ENCODE measurements around the gene ZNF610. TPM values are rescaled to one million over a fixed set of nuclear protein-coding genes. Genes with fewer than 3 reads are reported as not detected.
"Not testable (repeated sequence)": the region's sequence is repeated elsewhere in the genome, so short reads cannot be mapped to it uniquely, and the experiment has no call there.

The ZNF610 gene
- 1 to 10 TPM in 2 of 4 donors, under 1 TPM in 1, not detected in 1; 0.68 to 6.6 (median 1.6) TPM for total RNA-seq

DNA sequence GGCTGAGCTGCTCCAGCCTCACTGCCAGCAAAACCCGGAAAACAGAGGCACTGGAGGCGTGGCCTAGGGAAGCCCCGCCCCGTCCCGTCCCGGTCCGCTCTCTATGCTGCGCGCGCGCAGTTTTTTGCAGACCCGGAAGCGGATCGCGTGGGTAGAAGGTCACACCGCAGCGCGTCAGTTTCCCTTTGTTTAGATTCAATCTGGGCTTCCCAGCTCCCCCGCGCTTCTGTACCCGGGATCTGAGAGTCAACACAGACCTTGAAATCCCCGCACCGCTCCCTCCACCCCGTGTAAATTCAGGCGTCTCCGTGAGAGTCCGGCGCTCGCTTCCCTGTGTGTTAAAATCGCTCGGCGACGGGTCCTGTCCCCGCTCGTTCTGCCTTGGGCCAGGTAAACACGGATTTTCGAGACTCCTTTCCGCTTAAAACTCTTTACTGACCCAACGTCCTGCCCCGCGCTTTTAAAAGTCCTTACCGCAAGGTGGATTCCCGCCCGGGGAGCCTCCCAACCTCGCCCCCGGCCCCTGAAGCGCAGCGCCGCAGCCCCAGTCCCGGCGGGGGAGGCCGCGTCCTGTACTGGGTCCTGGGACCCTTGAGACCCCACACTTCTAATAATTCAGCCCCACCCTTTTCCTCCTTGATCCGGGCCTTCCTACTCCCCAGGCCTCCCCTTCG, at the start of gene ZNF610:
Gene ZNF610 (plus strand): TSS at position 127 of the 674 bp plus-strand sequence. CDS start 12,930 bp downstream, outside the sequence.
- Histone ChIP-seq H3K27me3 (no peaks in the 10 kb centered on the region), H3K4me1 (peaks cover 0 to 8% (median 3%) of the 10 kb centered on the region in 4 donors), H3K36me3 (no peaks in the 10 kb centered on the region), H3K9me3 (peaks cover 26 to 37% of the 10 kb centered on the region in 2 donors), H3K4me3 (peak within 1 kb of the TSS; percentile 57 to 82 (median 66)), H3K27ac (peak within 1 kb of the TSS; percentile 53 to 85 (median 78))
- DNase-seq = peak; percentile 89
- 3% methylated on average over 50 of the region's 55 CpGs; no CpG with 5 or more reads in 1 of the 2 donors for WGBS, 2 donors (ENCODE audit: low coverage in 1 of 2)
- intact Hi-C loops (cut with DNase I; ENCODE audit: low total_unique reads) (no loop called here), in situ Hi-C loops (cut with MboI; ENCODE audit: low pct_ligation_motif_present in 1 of 4, low pct_unique_long_range_greater_than_20kb in 1 of 4, low sequenced_read_pairs in 3 of 4) (no loop called here)
- TF ChIP-seq, protein P1, sequence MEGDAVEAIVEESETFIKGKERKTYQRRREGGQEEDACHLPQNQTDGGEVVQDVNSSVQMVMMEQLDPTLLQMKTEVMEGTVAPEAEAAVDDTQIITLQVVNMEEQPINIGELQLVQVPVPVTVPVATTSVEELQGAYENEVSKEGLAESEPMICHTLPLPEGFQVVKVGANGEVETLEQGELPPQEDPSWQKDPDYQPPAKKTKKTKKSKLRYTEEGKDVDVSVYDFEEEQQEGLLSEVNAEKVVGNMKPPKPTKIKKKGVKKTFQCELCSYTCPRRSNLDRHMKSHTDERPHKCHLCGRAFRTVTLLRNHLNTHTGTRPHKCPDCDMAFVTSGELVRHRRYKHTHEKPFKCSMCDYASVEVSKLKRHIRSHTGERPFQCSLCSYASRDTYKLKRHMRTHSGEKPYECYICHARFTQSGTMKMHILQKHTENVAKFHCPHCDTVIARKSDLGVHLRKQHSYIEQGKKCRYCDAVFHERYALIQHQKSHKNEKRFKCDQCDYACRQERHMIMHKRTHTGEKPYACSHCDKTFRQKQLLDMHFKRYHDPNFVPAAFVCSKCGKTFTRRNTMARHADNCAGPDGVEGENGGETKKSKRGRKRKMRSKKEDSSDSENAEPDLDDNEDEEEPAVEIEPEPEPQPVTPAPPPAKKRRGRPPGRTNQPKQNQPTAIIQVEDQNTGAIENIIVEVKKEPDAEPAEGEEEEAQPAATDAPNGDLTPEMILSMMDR (IDR thresholded peaks at IDR 0.05) = no peak
- TF ChIP-seq POLR2A (IDR thresholded peaks at IDR 0.05) (peak; percentile 65), POLR2AphosphoS5 (IDR thresholded peaks at IDR 0.05) (peak in 2 of 3 donors; percentile 77 to 80)

DNA sequence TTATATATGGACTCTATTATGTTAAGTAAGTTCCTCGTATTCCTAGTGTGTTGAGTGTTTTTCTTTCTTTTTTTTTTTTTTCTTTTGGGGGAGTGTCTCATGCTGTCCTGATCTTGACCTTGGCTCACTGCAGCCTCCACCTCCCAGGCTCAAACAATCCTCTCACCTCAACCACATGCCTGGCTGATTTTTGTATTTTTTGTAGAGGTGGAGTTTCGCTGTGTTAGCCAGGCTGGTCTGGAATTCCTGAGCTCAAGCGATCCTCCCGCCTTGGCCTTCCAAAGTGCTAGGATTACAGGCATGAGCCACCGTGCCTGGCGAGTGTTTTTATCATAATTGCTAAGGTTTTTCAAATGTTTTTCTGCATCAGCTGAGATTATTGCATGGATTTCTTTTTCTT, 49.8 kb upstream of the ZNF610 start:
- H3K9me3 ChIP-seq = peaks cover 0 to 11% of the 10 kb centered on the region in 2 donors
- intact Hi-C loops (cut with DNase I; ENCODE audit: low total_unique reads) = no loop called here
- TF ChIP-seq, protein P1 (IDR thresholded peaks at IDR 0.05) = no peak
- TF ChIP-seq POLR2AphosphoS5 (IDR thresholded peaks at IDR 0.05) = no peak
- TF ChIP-seq EP300 (IDR thresholded peaks at IDR 0.05; ENCODE audit: low read depth) = no peak
- TF ChIP-seq POLR2A (IDR thresholded peaks at IDR 0.05) = no peak
- no peaks in the 10 kb centered on the region for H3K4me1 ChIP-seq
- no peaks in the 10 kb centered on the region for H3K27me3 ChIP-seq
- H3K4me3 ChIP-seq = no peak overlapping the region
- peaks cover 0 to 88% (median 39%) of the 10 kb centered on the region in 4 donors for H3K36me3 ChIP-seq
- no peak for DNase-seq
- in situ Hi-C loops (cut with MboI; ENCODE audit: low pct_ligation_motif_present in 1 of 4, low pct_unique_long_range_greater_than_20kb in 1 of 4, low sequenced_read_pairs in 3 of 4) = no loop called here
- no peak overlapping the region for H3K27ac ChIP-seq
- 89 to 96% methylated on average over 1 to 6 of the region's 6 CpGs for WGBS, 2 donors (ENCODE audit: low coverage in 1 of 2)

DNA sequence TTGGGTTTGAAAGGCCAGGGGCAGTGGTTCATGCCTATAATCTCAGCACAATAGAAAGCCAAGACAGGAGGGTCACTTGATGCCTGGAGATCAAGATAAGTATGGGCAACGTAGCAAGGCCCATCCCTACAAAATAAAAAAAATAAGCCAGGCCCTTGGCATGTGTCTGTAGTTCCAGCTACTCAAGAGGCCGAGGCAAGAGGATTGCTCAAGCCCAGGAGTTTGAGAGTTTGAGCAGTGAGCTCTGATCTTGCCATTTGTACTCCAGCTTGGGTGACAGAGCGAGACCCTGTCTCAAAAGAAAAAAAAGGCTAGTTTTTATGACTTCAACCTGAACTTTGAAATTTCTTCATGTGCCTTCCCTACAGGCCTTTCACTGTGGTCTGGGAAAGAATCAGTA, 44.3 kb upstream of the ZNF610 start:
- intact Hi-C loops (cut with DNase I; ENCODE audit: low total_unique reads) (no loop called here), in situ Hi-C loops (cut with MboI; ENCODE audit: low pct_ligation_motif_present in 1 of 4, low pct_unique_long_range_greater_than_20kb in 1 of 4, low sequenced_read_pairs in 3 of 4) (no loop called here)
- DNase-seq = no peak
- peaks cover 0 to 47% (median 20%) of the 10 kb centered on the region in 4 donors for H3K36me3 ChIP-seq
- no peak overlapping the region for H3K27ac ChIP-seq
- TF ChIP-seq EP300 (IDR thresholded peaks at IDR 0.05; ENCODE audit: low read depth) = no peak
- TF ChIP-seq, protein P1 (IDR thresholded peaks at IDR 0.05) = no peak
- TF ChIP-seq POLR2A (IDR thresholded peaks at IDR 0.05) = no peak
- TF ChIP-seq POLR2AphosphoS5 (IDR thresholded peaks at IDR 0.05) = no peak
- peaks cover 0 to 11% of the 10 kb centered on the region in 2 donors for H3K9me3 ChIP-seq
- peaks cover 0 to 9% (median 4%) of the 10 kb centered on the region in 4 donors for H3K4me1 ChIP-seq
- H3K27me3 ChIP-seq = no peaks in the 10 kb centered on the region
- WGBS, 2 donors (ENCODE audit: low coverage in 1 of 2) = 86 to 97% methylated on average over 2 to 3 of the region's 3 CpGs
- no peak overlapping the region for H3K4me3 ChIP-seq

DNA sequence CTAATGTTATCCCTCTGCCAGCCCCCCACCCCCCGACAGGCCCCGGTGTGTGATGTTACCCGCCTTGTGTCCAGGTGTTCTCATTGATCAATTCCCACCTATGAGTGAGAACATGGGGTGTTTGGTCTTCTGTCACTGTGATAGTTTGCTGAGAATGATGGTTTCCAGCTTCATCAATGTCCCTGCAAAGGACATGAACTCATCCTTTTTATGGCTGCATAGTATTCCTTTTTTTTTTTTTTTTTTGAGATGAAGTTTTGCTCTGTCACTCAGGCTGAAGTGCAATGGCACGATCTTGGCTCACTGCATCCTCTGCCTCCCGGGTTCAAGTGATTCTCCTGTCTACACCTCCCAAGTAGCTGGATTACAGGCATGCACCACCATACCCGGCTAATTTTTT, 43.1 kb upstream of the ZNF610 start:
- H3K36me3 ChIP-seq = peaks cover 0 to 36% (median 18%) of the 10 kb centered on the region in 4 donors
- H3K9me3 ChIP-seq = peaks cover 0 to 11% of the 10 kb centered on the region in 2 donors
- H3K27ac ChIP-seq; H3K4me3 ChIP-seq; intact Hi-C loops (cut with DNase I; ENCODE audit: low total_unique reads); H3K27me3 ChIP-seq; in situ Hi-C loops (cut with MboI; ENCODE audit: low pct_ligation_motif_present in 1 of 4, low pct_unique_long_range_greater_than_20kb in 1 of 4, low sequenced_read_pairs in 3 of 4); DNase-seq: not testable (repeated sequence)
- peaks cover 0 to 13% (median 8%) of the 10 kb centered on the region in 4 donors for H3K4me1 ChIP-seq
- WGBS, 2 donors (ENCODE audit: low coverage in 1 of 2) = 92 to 98% methylated on average over 6 of the region's 6 CpGs

Measured in transverse colon (tissue), 4 donors.